GM12878 (cell line): ENCODE data around the gene OFD1.

Experiments used
- CTCF ChIP-seq, 3 experiments: IDR thresholded peaks in 2 of 3; conservative IDR thresholded peaks in 1 of 3; 2 replicates each; pipeline ENCODE4 v1.5.1; 2011; ENCODE audit warnings: low read depth in 3 of 3, low read length in 3 of 3, mild to moderate bottlenecking in 3 of 3, control low read depth in 2 of 3, moderate library complexity in 2 of 3, inconsistent platforms in 1 of 3, mixed read lengths in 1 of 3; ENCODE audit not compliant: control insufficient read depth in 2 of 3, insufficient read depth in 1 of 3; ENCODE audit errors: extremely low read depth in 1 of 3
- EZH2 ChIP-seq: IDR thresholded peaks from 2 replicates; pipeline ENCODE4 v1.6.1; 2012; ENCODE audit warnings: low read depth, mild to moderate bottlenecking, control low read depth, inconsistent platforms, low read length, borderline replicate concordance; ENCODE audit not compliant: control insufficient read depth
- RAD21 ChIP-seq: IDR thresholded peaks from 2 replicates; pipeline ENCODE4 v1.6.1; 2011; ENCODE audit warnings: mild to moderate bottlenecking, low read depth, low read length, moderate library complexity; ENCODE audit not compliant: insufficient read depth
- SRF ChIP-seq, 2 experiments: IDR thresholded peaks; 2 replicates each; pipeline ENCODE4 v1.6.1; 2011; ENCODE audit warnings: low read depth in 2 of 2, low read length in 2 of 2, mild to moderate bottlenecking in 1 of 2, moderate library complexity in 1 of 2

- TF ChIP-seq CTCF (IDR thresholded peaks at IDR 0.05 in 2 of 3, conservative IDR thresholded peaks at IDR 0.05 in 1 of 3; ENCODE audit: control insufficient read depth in 2 of 3, extremely low read depth in 1 of 3, insufficient read depth in 1 of 3, low read depth in 3 of 3, low read length in 3 of 3) (no peak), SRF (IDR thresholded peaks at IDR 0.05; ENCODE audit: low read depth in 2 of 2, low read length in 2 of 2) (no peak), RAD21 (no peak), EZH2 (no peak)
Observed at GRCh38 chrX:13815664-13816063, 81.1 kb downstream of the OFD1 start.
